Fibroblast of skin of left biceps (primary cell): ENCODE results near the gene CHST14.

ENCODE experiments used
- DNase-seq, 2 experiments: peaks; one replicate each; pipeline ENCODE4 v3.0.0-alpha.2; 2013; ENCODE audit warnings: low read depth in 2 of 2

CHST14 gene, protein sequence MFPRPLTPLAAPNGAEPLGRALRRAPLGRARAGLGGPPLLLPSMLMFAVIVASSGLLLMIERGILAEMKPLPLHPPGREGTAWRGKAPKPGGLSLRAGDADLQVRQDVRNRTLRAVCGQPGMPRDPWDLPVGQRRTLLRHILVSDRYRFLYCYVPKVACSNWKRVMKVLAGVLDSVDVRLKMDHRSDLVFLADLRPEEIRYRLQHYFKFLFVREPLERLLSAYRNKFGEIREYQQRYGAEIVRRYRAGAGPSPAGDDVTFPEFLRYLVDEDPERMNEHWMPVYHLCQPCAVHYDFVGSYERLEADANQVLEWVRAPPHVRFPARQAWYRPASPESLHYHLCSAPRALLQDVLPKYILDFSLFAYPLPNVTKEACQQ

GRCh38 chr15:40470423-40471104 lies at the start of gene CHST14:
CHST14 (plus strand) TSS chr15:40470984; CDS start chr15:40471214, 230 bp downstream.
- DNase-seq: no peak

DNA sequence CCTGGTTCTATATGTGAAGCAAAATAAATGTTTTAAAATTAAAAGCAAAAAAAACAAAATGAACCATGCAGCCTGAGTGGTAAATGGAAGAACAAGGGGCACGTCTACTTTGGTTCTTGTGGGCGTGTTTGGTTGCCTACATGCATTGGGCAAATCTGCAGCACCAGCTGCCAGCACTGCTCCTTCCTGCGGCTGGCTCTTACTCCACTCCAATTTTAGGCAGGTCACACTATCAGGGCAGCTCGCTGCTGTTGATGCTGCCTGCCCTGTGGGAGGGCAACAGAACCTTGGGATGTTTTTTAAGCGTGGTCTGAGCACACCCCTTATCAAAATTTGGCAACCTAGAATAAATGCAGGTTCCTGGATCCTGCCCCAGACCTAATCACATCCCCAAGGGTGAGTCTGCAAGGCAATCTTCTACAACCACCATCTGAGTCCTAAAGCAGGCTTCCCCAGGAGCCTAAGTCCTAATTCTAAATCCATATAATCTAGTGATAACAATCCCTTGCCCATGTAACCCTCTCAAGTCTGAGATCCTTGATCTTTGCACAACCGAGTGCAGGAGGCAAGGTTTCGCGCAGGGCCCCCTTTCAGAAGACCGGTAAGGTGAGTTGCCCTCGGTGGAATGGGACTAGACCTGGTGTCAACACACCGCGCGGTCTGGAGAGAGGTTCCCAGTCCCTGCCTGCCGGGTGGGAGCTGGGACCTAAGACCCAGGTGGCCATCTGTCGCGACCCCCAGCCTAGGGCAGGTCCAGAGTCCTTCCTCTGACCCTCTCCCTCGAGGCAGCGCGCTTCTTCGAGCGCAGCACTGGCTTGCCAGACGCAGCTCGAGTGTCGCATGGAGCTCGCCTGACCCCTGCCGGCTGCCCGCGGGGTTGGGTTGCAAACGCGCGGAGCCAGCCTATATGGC lies 49.3 kb upstream of the CHST14 start:
- no peak for DNase-seq

- DNase-seq: no peak
These were observed 46.2 kb upstream of the CHST14 start for GRCh38 chr15:40424483-40425115.

DNA sequence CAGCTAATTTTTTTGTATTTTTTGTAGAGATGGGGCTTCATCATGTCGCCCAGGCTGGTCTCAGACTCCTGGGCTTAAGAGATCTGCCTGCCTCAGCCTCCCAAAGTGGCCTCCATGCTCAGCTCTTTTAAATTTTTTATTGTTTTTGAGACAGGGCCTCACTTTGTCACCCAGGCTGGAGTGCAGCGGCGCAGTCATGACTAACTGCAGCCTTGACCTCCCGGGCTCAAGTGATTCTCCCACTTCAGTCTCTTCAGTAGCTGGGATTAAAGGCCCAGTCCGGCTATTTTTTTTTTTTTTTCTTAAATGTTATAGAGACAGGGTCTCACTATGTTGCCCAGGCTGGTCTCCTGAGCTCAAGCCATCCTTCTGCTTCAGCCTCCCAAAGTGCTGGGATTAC lies 45.1 kb upstream of the CHST14 start:
- no peak for DNase-seq

DNA sequence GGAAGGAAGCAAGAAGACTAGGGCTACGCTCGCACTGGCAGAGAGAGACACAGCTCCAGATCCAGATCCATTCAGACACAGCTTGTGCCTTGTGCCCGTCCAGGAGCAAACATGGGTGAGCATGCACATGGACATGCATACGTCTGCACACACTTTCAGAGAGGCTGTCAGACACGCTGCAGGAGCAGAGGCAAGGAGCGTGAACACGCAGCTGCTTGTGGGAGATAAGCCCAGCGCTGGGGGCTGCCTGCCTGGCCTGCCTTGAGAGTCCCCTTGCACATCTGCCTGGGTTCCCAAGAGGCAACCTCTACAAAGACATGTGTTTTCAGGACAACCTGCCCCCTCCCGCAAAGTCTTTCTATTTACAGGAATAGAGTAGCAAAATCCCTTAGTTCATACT lies 43.6 kb upstream of the CHST14 start:
- DNase-seq: no peak

DNA sequence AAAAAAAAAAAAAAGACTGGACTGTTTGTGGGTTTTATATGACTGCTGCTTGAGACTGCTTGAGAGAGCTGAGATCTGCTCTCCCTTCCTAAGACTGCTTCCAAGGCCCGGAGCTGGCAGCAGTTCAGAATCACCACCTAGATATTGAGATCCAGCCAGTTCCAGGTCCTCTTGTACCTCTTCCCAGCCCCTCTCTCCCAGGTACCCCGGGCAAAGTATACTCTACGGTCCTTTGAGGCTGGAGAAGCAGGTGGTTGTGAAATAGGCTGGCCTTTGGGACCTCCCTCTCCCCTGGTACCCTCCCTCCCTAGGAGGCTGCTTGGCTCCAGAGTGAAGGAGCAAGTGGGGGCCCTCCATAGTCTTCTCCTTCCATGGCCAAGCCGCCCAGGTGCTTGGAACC lies 42.6 kb upstream of the CHST14 start:
- DNase-seq: no peak

GRCh38 chr15:40429068-40429710 lies 41.6 kb upstream of the CHST14 start:
- DNase-seq: no peak

DNA sequence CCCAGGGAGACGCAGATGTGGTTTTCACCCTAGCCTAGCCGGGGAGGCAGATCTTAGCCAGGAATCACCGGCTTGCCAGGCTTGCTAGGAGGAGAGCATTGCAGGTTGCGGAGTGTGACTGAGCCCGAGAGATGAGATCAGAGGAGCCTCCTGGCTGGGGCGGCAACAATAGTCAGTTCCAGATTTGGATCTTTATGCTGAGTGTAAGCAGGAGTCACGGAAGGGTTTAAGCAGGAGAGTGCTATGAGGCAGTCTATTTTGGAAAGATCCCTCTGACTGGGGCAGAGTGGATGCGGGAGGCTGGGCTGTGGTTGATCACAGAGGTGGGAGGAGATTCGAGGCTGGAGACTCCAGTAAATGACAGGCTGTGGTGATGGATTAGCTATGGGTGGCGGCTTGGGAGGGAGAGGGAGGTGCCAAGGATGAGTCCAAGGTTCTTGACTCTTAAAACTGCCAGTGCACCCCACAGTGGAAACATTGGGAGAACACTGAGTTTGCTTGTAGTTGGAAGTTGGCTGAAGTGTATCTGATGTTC lies 40.4 kb upstream of the CHST14 start:
- no peak for DNase-seq

- no peak for DNase-seq
These were observed 35.6 kb upstream of the CHST14 start for GRCh38 chr15:40435023-40435709.

DNA sequence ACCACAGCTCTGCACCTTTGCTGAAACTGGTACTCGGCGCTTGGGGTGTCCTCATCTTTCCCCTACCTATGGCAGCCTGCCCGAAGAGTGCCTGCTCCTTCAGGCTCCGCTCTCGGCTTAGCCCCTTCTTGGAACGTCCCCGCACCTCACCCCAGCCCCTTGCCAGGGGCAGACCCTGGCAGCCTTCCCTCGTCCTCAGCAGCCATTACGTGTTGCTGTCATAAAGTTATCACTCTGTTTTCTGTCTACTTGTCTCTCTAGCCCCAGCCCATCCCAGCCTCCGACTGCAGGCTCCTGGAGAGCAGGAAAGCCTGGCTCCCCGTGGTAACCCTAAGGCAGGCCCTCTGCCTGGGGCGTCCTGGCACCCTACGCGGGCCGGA lies 35.1 kb upstream of the CHST14 start:
- no peak for DNase-seq

GRCh38 chr15:40436116-40436891 lies 34.5 kb upstream of the CHST14 start:
- no peak for DNase-seq

GRCh38 chr15:40436892-40437751 lies 33.7 kb upstream of the CHST14 start:
- no peak for DNase-seq

DNA sequence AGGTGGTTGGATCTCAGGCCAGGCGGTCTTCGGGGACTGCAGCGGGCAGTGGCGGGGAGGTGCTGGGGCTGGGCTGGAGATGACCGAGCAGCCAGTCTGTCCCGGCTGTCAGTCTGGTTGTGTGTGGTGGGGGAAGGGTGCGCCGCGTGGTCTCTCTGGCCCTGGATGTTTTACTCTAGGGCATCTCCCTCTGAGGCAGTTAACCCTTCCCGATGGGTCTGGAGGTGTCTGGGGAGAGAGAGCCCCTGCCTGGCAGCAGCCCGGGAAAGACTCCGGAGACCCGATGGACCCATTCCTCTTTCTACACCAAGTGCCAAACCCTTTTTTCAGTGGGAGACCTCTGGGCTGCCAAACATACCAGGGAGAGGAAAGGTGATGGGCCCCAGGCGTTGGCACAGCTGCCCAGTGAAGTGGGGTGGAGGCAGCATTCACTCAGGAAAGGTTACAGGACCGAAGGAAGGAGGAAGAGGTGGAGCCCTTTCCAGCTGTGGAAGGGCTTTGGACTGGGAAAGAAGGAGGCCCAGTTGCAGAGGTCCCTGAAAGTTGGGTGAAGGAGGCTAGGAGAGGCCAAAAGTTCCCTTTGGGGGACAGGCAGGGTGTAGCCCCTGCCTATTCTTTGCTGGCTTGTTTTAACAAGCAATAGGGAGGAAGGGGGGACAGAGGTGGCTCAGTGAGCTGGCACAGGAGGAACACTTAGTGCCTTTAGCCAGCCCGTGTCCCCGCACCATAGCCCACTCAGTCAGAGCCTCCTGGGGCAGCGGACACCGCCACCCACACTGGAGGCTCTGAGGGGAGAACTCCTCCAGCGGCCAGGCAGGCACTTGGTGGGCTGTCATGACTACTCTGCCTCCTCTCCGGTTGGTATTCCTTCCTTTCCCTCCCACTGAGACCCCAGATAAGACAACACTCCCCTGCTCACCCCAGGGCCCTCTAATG lies 32.8 kb upstream of the CHST14 start:
- no peak for DNase-seq

DNA sequence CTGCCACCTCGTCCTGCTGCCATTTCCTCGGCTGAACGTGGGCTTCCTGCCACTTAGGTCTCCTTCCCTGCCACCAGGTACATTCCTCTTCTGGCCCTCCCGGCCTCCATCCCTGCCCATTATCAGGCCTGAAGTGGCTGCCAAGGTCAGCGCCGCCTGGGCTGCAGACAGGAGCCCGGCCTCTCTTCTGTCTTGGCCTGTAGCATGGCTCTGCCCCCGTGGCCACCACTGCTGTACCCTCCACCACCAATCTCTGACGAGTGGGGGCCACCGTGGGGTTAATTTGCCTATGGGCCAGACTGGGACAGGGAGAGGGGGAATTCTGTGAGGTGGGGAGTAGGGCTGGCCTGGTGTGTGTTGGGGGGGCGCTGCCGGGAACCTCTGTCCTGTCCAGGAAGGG lies 32.1 kb upstream of the CHST14 start:
- DNase-seq: no peak

DNA sequence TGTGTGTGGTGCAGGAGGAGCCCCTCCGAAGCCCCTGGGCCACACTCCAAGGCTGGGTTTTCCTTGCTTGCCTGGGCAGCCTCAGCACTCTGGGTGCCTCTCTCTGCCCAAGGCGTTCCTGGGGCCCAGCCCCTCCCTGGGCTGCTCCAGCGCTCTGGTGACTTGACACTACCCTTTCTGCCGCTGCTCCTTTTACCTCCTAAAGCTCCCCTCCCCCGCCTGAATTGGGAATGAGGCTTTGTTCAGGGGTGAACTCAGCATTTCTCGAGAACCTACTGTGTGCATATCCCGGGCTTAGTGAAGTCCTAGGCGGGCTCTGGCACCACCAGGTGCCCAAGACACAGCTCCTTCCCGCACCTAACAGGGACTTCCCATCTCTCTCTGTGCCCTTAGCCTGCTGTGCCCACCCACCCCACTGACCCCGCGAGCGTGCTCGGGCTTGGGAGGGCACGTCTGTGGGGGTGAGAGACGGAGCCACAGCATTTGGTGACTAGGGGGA lies 31.3 kb upstream of the CHST14 start:
- DNase-seq: no peak

DNA sequence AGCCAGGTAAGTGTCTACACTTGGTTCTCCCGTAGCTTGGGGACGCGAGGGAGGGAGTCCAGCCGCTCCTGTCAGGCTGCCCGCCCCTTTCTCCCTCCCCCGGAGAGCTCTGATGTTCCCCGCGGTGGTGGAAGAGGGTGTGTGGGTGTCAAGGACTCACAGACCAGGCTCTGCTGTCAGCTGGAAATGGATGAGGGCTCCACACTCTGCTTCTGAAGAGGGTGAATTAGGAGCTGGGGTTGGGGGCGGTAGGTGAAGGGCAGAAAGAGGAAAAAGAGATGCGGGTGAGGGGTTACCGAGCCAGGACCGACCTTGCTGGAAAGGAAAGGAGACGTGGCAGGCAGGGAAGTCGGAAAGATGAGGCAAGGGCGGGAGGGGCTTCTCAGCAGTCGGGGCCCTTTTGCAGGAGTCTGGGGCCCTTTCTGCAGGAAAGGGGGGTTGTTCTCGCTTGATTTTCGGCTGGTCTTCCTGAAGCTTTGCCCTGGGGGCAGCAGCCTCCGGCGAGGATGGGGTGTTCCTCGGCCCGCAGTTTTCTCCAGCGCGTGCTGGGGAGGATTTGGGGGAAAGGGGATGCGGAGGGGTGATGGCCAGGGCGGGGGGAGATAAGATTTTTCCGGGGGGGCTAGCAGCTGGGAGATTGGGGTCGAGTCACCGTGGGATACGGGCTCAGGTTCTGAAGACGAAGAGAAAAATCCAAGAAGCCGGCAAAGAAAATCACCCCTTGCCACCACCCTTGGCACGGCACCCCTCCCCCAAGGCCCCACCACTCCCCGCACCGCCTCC lies 30.6 kb upstream of the CHST14 start:
- no peak for DNase-seq
